Lower leg skin (tissue), 4 donors: Measurements from ENCODE around the gene KRTAP17-1. TPM values are rescaled to one million over a fixed set of nuclear protein-coding genes. Genes with fewer than 3 reads are reported as not detected.

Source experiments
- DNase-seq, 2 donors: peaks; one replicate each; pipeline ENCODE4 v3.0.0-alpha.2; 2019; ENCODE audit warnings: low spot score in 2 of 2
- H3K4me3 ChIP-seq: fragments of 200-600 bp; sonication (generic); 2 replicates; pipeline ENCODE4 v1.5.1; 2017; ENCODE audit warnings: mild to moderate bottlenecking, low read depth; ENCODE audit not compliant: poor library complexity, severe bottlenecking
- CTCF ChIP-seq, 3 donors: fragments of 450-650 bp; IDR thresholded peaks; one replicate each; pipeline ENCODE4 v1.5.1; 2016; ENCODE audit warnings: antibody characterized with exemption in 3 of 3, mild to moderate bottlenecking in 3 of 3, moderate library complexity in 2 of 3
- POLR2A ChIP-seq, 2 donors: fragments of 450-650 bp; IDR thresholded peaks; one replicate each; pipeline ENCODE4 v1.6.1; 2016 to 2017; ENCODE audit warnings: antibody characterized with exemption in 2 of 2, mild to moderate bottlenecking in 1 of 2, moderate library complexity in 1 of 2
- WGBS, 2 donors: methylation state at CpG; one replicate each; pipeline ENCODE4 v1.1.5; 2018; 5-methylcytosine and 5-hydroxymethylcytosine counted together
- intact Hi-C: fragments of 100-400 bp; cut with DNase I; formaldehyde crosslinking; loops from one replicate; pipeline ENCODE4 v1.15.0; 2023; ENCODE audit warnings: low total_unique reads
- total RNA-seq, 4 donors: library from RNA; depleted of rRNA; stranded (reverse); fragments of >200 nt; gene quantifications; one replicate each; pipeline ENCODE4 v1.1.0, GENCODE V29; 2016

KRTAP17-1 gene
- total RNA-seq, 4 donors from 2014 or later = 1.3 to 38.6 TPM; not detected in 2

GRCh38 chr17:41304091-41304490, 11.4 kb downstream of the KRTAP17-1 start:
- TF ChIP-seq POLR2A (IDR thresholded peaks at IDR 0.05) = no peak
- no peak for TF ChIP-seq CTCF (IDR thresholded peaks at IDR 0.05)
- intact Hi-C loops = no loop called here
- H3K4me3 ChIP-seq = no peak overlapping the region
- 70 to 72% methylated on average over 12 of the region's 12 CpGs for WGBS, 2 donors
- DNase-seq = no peak

GRCh38 chr17:41302981-41303380, 12.5 kb downstream of the KRTAP17-1 start:
- DNase-seq = no peak
- TF ChIP-seq POLR2A (IDR thresholded peaks at IDR 0.05) (no peak), CTCF (IDR thresholded peaks at IDR 0.05) (no peak)
- intact Hi-C loops = no loop called here
- H3K4me3 ChIP-seq = no peak overlapping the region
- WGBS, 2 donors = 60 to 64% methylated on average over 4 of the region's 4 CpGs

GRCh38 chr17:41301916-41302901, 13.3 kb downstream of the KRTAP17-1 start, which contains the start of gene KRTAP29-1:
TSS of gene KRTAP29-1 (minus strand) at chr17:41302851. CDS start at chr17:41302851, 0 bp downstream.
- DNase-seq = no peak
- intact Hi-C loops = no loop called here
- no peak within 1 kb of the TSS for H3K4me3 ChIP-seq

GRCh38 chr17:41301204-41301790, 14.2 kb downstream of the KRTAP17-1 start:
- TF ChIP-seq POLR2A (IDR thresholded peaks at IDR 0.05) (no peak), CTCF (IDR thresholded peaks at IDR 0.05) (no peak)
- intact Hi-C loops = no loop called here
- 50 to 56% methylated on average over 5 of the region's 5 CpGs for WGBS, 2 donors
- no peak for DNase-seq
- H3K4me3 ChIP-seq = no peak overlapping the region

More at GRCh38 chr17:41301916-41302901, 13.3 kb downstream of the KRTAP17-1 start, which contains the start of gene KRTAP29-1:
- no peak for TF ChIP-seq POLR2A (IDR thresholded peaks at IDR 0.05)
- 29 to 49% methylated on average over 10 to 11 of the region's 11 CpGs for WGBS, 2 donors

- intact Hi-C loops = no loop called here
- 93 to 96% methylated on average over 20 of the region's 20 CpGs for WGBS, 2 donors
- no peak for DNase-seq
- H3K4me3 ChIP-seq = no peak overlapping the region
- TF ChIP-seq POLR2A (IDR thresholded peaks at IDR 0.05) = no peak
- no peak for TF ChIP-seq CTCF (IDR thresholded peaks at IDR 0.05)
Measured at GRCh38 chr17:41298458-41299135, 16.9 kb downstream of the KRTAP17-1 start.
